ENCODE data around the gene CTNND2.
A peak's percentile ranks its signal among the peaks of the same experiment; 100 is the strongest.
"Not testable (repeated sequence)": the region's sequence is repeated elsewhere in the genome, so short reads cannot be mapped to it uniquely, and the experiment has no call there.

The CTNND2 gene

GRCh38 chr5:11656916-11657315 lies 247.3 kb downstream of the CTNND2 start:
- no peak for DNase-seq

GRCh38 chr5:11655681-11656080 lies 248.6 kb downstream of the CTNND2 start:
- no peak for DNase-seq

- DNase-seq = no peak
Observed at GRCh38 chr5:11650936-11651335, 253.3 kb downstream of the CTNND2 start.

- no peak for DNase-seq
Observed at GRCh38 chr5:11646141-11646540, 258.1 kb downstream of the CTNND2 start.

GRCh38 chr5:11642438-11642837 lies 261.8 kb downstream of the CTNND2 start:
- DNase-seq = no peak

GRCh38 chr5:11640158-11640873 lies 263.9 kb downstream of the CTNND2 start:
- no peak for DNase-seq

GRCh38 chr5:11622785-11623184 lies 281.5 kb downstream of the CTNND2 start:
- DNase-seq = no peak

- DNase-seq = no peak
Observed at GRCh38 chr5:11620172-11620571, 284.1 kb downstream of the CTNND2 start.

GRCh38 chr5:11619339-11620024 lies 284.8 kb downstream of the CTNND2 start:
- DNase-seq = peak; percentile 13

GRCh38 chr5:11617080-11617479 lies 287.2 kb downstream of the CTNND2 start:
- no peak for DNase-seq

- DNase-seq = not testable (repeated sequence)
Observed at GRCh38 chr5:11616624-11617023, 287.6 kb downstream of the CTNND2 start.

GRCh38 chr5:11611011-11611410 lies 293.2 kb downstream of the CTNND2 start:
- no peak for DNase-seq

- DNase-seq = no peak
Observed at GRCh38 chr5:11609570-11610303, 294.5 kb downstream of the CTNND2 start.

GRCh38 chr5:11608530-11608929 lies 295.7 kb downstream of the CTNND2 start:
- no peak for DNase-seq

- DNase-seq = no peak
Observed at GRCh38 chr5:11607944-11608483, 296.2 kb downstream of the CTNND2 start.

- DNase-seq = no peak
Observed at GRCh38 chr5:11602298-11602697, 301.9 kb downstream of the CTNND2 start.

GRCh38 chr5:11599499-11599898 lies 304.7 kb downstream of the CTNND2 start:
- no peak for DNase-seq

GRCh38 chr5:11596657-11597071 lies 307.6 kb downstream of the CTNND2 start:
- DNase-seq = no peak

GRCh38 chr5:11596185-11596584 lies 308.1 kb downstream of the CTNND2 start:
- no peak for DNase-seq

- no peak for DNase-seq
Observed at GRCh38 chr5:11595045-11595444, 309.2 kb downstream of the CTNND2 start.

- no peak for DNase-seq
Observed at GRCh38 chr5:11594021-11594420, 310.2 kb downstream of the CTNND2 start.

GRCh38 chr5:11590475-11590874 lies 313.8 kb downstream of the CTNND2 start:
- no peak for DNase-seq

GRCh38 chr5:11588803-11589202 lies 315.4 kb downstream of the CTNND2 start:
- DNase-seq = peak; percentile 2

Data from fibroblast of skin of scalp (primary cell).